NCI-H1930 (cell line): Measurements from ENCODE around the gene RNF215.

Source experiments
- DNase-seq, 2 experiments: peaks; one replicate each; lab custom pipeline; 2025; lab: John Stamatoyannopoulos, UW

RNF215 gene

GRCh38 chr22:30386960-30387827 lies at the start of gene RNF215:
RNF215 (minus strand) TSS chr22:30387411; CDS start chr22:30387313, 98 bp downstream.
- peak; percentile 72 to 83 for DNase-seq

DNA sequence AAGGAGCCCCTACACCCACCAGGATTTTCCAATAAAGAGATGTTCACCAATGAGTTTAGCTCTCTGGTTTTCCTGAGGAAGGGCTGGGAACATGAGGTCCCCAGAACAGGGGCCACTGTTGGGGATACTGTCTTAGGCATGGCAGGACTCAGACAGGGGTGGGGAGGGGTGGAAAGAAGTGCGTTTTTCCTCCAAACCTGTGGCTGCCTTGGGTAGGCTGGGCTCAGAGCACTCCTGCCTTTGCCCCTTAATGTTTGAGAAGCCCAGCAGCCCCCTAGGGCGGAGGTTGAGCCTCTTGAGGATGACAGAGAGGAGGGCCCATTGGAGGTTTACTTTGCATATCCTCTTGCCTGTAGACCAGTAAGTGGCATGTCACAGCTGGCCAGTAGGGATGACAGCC lies 49.0 kb upstream of the RNF215 start:
- no peak for DNase-seq

DNA sequence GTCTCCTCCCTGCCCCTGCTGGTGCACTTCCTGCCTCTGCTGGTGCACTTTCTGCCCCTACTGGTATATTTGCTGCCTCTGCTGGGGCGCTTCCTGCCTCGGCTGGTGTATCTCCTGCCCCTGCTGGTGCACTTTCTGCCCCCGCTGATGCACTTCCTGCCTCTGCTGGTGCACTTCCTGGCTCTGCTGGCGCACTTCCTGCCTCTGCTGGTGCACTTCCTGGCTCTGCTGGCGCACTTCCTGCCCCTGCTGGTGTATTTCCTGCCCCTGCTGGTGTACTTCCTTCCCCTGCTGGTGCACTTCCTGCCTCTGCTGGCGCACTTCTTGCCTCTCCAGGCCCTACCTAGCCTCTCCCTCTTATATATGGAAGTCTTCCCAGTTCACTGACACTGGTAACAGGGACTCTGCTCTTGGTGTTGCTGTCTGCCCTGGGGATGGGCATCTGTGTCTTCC lies 48.5 kb upstream of the RNF215 start:
- DNase-seq, result no peak

DNA sequence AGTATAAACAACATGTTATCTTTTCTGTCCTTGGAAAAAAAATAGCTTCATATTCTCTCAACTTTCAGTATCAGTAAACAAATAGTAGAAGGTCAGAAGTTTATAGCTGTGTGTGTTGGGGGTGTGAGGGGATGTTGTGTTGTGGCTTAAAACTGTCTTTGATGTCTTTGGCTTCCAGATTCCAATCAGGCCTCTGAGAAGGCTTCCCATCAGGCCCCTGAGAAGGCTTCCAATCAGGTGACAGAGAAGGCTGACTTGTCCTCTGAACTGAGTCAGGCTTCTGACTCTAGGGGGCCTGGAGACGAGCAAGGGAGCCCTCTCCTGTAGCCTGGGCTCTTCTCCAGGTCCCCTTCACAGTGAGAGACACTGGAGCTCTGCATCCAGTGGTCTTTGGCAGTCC lies 47.6 kb upstream of the RNF215 start:
- no peak for DNase-seq

GRCh38 chr22:30433773-30434172 lies 46.6 kb upstream of the RNF215 start:
- DNase-seq, result no peak

- no peak for DNase-seq
These were observed 46.0 kb upstream of the RNF215 start for GRCh38 chr22:30433227-30433626.

DNA sequence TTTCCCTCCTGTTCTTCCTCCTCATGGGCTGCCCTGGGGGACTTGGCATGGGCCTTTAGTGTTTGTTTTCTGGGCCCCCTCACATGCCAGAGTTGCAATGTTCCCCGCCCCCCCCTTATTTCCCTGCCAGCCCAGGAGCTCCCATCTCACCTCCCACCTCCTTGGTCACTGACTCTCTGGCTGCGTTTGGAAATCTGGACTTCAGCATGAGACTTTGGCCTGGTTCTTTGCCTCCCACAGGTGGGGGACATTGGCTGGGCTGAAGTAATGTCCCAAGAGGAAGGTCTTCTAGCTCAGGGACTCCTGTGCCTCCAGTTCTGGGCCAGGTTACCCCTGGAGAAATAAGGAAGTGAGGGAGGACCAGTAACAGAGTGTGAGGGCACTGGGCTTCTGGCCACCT lies 45.3 kb upstream of the RNF215 start:
- no peak for DNase-seq

GRCh38 chr22:30432096-30432495 lies 44.9 kb upstream of the RNF215 start:
- DNase-seq, result no peak

GRCh38 chr22:30430933-30431332 lies 43.7 kb upstream of the RNF215 start:
- DNase-seq, result no peak

- DNase-seq, result no peak
These were observed 42.7 kb upstream of the RNF215 start for GRCh38 chr22:30429887-30430286.

DNA sequence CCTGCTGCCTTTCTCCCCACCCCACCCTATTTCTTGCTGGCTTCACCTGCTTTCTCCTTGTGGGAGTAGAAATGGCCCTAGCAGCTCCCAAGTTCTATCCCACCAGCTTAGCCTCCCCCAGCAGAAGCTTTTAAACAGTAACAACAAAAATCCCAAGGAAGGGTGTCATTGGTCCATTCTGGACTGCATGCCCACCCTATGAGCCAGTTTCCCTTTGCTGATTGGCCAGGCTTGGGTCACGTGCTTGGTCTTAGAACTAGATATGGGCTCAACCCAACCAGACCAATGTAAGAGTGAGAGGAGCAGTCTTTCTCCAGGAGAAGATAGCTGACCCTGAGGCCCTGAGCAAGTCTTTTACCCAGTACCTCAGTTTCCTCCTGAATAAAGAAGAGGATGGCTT lies 40.7 kb upstream of the RNF215 start:
- no peak for DNase-seq

DNA sequence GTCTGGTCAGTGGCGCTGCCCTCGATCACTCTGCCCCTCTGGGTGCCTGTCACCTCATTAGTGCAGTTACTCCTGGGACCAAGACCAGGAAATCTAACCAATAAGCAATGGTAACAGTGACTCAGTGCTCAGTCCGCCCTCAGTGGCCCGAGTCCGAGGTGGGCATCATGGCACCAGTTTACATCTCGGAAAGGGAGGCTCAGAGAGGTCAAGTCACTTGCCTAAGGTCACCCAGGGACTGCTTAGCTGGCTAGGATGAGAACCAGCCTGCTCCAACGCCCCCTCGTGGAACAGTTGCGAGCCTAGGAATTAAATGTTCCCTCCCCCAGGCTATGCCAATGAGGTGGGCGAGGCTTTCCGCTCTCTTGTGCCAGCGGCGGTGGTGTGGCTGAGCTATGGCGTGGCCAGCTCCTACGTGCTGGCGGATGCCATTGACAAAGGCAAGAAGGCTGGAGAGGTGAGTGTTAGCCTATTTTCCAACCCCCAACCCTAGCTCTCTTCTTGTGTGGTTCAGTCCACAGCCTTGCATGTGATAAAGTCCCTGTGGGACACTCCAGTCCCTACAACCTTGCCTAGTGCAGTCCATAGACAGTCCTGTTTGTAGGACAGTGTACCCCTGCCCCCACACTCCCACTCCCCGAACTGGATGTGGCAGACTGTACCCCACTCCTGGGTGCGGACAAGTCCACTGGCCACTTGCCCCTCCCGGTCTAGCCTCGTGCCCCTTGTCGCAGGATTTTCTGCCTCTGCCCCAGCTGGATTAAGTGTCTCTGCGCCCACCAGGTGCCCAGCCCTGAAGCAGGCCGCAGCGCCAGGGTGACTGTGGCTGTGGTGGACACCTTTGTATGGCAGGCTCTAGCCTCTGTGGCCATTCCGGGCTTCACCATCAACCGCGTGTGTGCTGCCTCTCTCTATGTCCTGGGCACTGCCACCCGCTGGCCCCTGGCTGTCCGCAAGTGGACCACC lies 39.5 kb upstream of the RNF215 start:
- DNase-seq, result peak; percentile 32 to 42

- DNase-seq, result peak; percentile 33 to 57
These were observed 38.6 kb upstream of the RNF215 start, which contains the start of gene MTFP1 for GRCh38 chr22:30425616-30426387. MTFP1 (plus strand) TSS chr22:30425768; CDS start chr22:30425880, 112 bp downstream.

DNA sequence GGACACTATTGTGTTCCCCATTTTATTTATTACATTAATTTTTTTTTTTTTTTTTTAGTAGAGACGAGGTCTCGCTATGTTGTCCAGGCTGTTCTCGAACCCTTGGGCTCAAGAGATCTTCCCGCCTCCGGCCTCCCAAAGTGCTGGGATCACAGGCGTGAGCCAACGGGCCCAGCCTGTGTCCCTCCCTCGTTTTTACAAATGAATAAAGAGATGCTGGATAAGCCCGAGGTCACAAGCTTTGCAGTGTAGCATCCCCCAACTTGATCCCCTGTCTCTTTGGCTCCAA lies 38.1 kb upstream of the RNF215 start:
- DNase-seq, result no peak

- DNase-seq, result no peak
These were observed 37.5 kb upstream of the RNF215 start for GRCh38 chr22:30424534-30425326.

- DNase-seq, result peak; percentile 99
These were observed 36.8 kb upstream of the RNF215 start for GRCh38 chr22:30423959-30424533.

DNA sequence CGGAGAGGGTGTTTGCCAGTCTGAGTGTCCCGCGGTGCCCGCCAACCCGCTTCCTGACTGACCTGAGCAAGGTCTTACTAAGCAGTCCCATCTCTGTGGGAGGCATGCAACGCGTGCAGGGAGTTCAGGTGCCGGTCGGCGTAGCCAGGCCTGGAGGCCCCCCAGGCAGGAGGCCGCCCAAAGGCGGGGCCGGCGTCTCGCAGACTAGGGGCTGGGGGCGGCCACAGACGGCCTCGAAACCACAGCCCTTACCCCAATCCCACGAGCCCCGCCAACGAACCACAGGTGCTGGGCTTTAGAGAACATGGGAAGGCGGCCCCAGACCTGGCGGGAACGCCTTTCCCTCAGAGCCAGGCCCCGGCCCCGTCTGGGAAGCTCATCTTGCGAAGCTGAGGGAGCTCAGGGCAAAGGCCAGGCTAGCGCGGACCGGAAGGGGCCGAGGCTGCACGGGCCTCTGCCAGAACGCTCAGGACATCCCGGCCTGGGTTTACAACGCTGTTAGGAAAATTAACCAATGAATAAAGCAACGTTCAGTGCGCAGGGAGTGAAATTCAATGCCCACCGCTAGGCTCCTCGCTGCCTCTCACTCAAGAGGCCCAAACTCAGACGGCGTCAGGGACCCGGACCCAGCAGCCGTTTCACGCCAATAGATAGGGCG lies 36.2 kb upstream of the RNF215 start:
- DNase-seq, result no peak

DNA sequence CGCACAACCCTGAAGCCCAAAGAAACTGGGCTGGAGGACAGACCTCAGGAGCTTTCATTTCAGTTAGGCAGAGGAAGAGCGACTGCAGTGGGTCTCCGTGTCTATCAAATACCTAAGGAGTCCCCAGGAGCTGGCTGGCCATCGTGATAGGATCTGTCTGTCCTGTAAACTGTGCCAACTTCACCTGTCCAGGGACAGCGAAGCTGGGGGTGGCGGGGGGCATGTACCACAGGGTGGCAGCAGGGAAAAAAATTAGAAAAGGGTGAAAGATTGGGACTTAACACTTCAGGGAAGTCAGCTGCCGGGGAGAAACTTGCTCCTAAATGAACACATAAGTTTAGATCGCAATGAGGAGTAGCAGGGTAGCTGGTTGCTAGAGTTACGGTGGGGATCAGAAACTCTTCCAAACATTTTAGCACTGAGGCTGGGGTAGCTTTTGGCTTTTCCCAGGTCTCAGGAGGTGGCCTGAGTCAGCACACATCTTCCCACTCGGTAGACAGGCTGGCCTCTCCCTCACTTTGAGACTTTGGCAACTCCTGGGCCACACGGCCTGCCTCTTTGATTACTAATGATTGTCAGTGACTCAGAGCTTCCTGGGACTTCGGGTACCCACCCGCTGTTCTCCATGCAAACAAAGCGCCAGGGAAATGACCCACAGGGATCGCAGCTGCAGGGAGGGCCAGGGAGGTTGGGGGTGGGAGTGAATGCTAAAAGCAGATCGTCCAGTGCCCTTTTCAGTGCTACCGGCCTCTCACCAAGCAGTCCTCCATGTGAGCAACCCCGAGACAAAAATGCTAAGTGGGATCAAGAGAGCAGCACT lies 35.5 kb upstream of the RNF215 start:
- DNase-seq, result no peak

GRCh38 chr22:30421695-30422480 lies 34.7 kb upstream of the RNF215 start:
- no peak for DNase-seq
